HG02938 (cell line): ENCODE measurements around the gene TBC1D14.

ENCODE experiments used
- ATAC-seq: cut with Tn5 transposase; IDR thresholded peaks from one replicate; pipeline ENCODE4 v1.9.1; 2021; ENCODE audit warnings: mild to moderate bottlenecking, moderate library complexity; ENCODE audit not compliant: unreplicated experiment

The TBC1D14 gene

GRCh38 chr4:6944301-6945051 lies 34.9 kb downstream of the TBC1D14 start:
- no peak for ATAC-seq

- ATAC-seq = no peak
Measured at GRCh38 chr4:6945052-6945409, 35.4 kb downstream of the TBC1D14 start.

DNA sequence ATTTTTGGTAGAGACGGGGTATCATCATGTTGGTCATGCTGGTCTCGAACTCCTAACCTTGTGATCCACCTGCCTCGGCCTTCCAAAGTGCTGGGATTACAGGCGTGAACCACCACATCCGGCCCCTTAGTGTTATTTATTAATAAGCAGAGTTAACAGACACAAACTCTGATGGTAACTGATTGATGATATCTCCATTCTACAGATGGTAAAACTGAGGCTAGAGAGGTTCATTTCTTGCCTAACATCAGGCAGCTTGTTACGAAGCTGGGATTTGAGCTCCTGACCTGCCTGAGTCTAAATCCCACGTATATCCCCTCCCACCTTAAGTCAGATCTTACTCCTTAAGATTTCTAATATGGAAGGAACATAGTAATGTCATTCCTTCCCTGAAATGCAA lies 36.9 kb downstream of the TBC1D14 start:
- ATAC-seq = no peak

DNA sequence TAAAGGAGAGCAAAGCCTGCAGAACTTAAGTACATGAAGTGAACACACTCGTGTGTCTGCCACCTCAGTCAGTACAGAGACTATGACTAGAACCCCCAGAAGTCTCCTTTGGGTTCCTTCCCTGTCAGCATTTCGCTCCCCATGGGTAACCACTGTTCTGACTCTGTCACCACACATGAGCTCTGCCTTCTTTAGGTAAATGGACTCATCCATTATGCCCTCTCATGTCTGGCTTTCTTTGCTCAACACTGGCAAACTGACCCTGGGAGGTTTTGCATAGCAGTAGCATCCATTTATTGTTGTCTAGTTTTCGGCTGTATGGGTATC lies 38.5 kb downstream of the TBC1D14 start:
- no peak for ATAC-seq

DNA sequence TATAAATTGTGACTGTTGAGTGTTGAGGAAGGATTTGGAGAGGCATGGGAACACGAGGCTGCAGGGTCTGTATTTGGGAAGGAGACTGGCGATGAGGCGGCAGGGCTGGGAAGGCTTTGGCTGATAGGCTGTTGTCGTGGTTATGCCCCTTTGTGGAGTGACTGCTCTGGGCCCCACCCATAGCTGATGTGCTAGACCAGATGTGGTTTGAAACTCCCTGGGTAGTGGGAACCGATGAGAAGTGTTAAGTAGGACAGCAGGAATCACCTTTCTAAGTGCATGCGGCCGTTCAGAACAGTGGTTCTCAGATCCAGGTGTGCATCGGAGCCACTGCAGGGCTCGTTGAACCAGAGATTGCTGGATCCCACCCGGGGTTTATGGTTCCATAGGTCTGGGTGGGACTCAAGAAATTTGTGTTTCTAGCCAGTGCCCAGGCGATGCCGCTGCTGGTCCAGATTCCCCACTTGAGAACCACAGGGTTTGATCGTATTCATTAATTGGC lies 42.3 kb downstream of the TBC1D14 start:
- ATAC-seq = no peak

- no peak for ATAC-seq
Measured at GRCh38 chr4:6953751-6954380, 44.2 kb downstream of the TBC1D14 start.

DNA sequence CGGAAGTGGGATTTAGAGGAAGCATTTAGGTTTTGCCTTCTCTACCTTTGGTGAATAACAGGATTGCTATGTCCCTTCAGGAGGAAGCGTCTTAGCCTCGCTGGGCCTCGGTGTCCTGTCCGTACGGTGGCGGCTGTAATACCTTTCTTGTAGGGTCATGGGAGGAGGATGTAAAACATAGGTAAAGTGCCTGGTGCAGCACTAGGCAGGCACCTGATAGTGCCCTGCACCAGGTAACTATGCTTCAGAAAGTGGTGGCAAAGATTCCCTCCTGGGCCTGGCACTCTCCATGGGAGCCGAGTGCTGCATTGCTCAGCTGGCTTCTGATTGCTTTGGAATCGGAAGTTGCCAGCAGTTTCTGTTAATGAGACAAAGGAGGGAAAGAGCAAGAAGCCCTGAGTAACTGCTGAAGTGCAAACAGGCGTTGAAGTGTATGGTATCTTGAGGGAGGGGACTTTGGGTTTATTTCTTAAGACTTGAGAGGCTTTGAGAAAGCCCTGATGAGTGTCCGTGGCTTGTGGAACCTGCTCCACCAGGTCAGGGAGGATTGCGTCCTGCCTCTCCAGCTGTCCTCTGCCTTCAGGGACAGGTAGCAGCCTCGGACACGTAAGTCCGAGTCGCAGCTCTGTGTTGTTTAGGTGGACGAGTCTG lies 45.8 kb downstream of the TBC1D14 start:
- ATAC-seq = no peak

GRCh38 chr4:6956087-6956433 lies 46.4 kb downstream of the TBC1D14 start:
- no peak for ATAC-seq

- no peak for ATAC-seq
Measured at GRCh38 chr4:6956434-6957147, 47.0 kb downstream of the TBC1D14 start.

DNA sequence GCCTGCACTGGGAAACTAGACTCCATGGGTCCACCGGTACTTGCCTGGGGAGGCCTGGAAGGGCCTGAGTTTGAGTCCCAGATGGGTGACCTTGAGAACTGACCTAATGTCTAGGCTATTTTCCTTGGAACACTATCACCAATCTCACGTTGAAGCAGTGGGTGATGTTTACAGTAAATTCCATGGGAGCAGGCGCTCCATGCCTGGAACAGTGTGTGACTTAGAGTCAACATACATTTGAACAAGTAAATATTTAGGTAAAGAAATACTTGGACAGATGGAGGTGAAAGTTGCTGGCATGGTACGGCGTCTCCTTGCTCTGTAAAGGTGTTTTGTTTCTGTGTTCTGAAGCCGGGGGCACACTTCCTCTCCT lies 47.5 kb downstream of the TBC1D14 start:
- no peak for ATAC-seq

- no peak for ATAC-seq
Measured at GRCh38 chr4:6957994-6958393, 48.4 kb downstream of the TBC1D14 start.

DNA sequence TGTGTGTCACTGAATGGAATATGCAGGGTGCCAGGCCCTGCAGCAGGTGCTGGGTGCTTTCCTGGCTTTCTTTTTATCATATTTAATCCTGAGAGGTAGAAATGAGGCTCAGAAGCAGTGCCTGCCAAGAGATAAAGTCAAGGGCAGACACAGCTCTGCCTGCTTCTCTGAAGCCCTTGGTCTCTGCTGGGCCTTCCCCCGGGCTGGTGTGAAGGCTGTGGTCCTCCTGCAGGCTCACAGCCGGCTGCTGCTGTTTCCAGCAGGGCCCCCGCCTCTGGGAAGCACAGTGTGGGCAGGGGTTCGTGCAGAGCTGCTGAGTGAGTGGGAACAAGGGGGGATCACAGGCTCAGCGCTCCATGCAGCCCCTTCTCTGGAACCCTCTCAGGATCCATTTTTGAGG lies 49.6 kb downstream of the TBC1D14 start:
- ATAC-seq = no peak

GRCh38 chr4:6960154-6960553 lies 50.5 kb downstream of the TBC1D14 start:
- ATAC-seq = no peak

GRCh38 chr4:6960628-6961412 lies 51.2 kb downstream of the TBC1D14 start:
- no peak for ATAC-seq

GRCh38 chr4:6961496-6962210 lies 52.0 kb downstream of the TBC1D14 start:
- no peak for ATAC-seq

- ATAC-seq = no peak
Measured at GRCh38 chr4:6962211-6963041, 52.8 kb downstream of the TBC1D14 start.

DNA sequence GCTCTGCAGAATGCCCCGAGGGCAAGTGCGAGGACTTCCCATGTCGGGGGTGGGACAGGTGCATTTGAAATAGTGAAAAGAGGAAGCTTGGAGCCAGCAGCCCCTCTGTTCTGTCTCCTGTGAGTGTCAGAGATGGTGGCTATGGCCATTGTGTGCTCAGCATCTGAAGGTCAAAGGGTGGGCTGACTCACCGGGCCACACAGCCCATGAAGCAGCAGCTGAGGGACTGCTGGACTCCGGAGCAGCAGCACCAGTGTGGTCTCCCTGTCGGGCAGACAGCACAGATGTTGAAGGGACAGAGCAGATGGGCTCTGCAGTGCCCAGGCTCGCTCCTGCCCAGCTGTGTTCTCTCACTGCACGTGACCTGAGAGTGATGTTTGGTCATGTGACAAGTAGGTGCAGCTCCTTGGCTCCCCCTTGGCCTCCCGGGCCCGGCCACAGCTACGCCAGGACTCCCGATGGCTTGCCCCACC lies 53.5 kb downstream of the TBC1D14 start:
- no peak for ATAC-seq

DNA sequence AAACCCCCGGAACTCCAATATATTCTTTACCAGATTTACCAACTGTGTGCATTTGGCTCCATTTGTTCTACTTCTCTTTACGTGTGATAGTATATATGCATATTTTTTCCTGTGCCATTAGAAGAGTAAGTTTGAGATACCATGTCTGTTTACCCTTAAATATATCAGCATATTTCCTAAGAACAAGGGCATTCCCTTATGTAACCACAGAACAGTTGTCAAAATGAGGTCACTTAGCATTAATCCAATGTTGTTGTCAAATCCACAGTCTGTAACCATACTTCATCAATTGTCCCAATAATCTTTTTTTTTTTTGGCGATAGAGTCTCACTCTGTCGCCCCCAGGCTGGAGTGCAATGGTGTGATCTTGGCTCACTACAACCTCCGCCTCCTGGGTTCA lies 55.2 kb downstream of the TBC1D14 start:
- ATAC-seq = no peak

DNA sequence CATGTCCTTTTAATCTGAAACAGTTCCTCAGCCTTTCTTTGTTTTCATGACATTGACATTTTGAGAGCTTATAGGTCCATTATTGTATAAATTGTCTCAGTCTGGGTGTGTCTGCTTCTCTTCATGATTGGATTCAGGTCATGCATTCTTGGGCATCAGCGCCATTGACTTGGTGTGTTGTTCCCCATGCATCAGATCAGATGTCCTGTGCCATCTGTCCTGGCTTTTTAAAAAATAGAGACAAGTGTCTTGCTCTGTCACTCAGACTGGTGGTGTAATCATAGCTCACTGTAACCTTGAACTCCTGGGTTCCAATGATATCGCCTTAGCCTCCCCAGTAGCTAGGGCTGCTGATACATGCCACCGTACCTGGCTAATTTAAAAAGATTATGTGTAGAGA lies 55.7 kb downstream of the TBC1D14 start:
- no peak for ATAC-seq
